HG02981 (cell line): Measurements from ENCODE around the gene LCNL1.

ENCODE experiments used
- ATAC-seq: cut with Tn5 transposase; IDR thresholded peaks from one replicate; pipeline ENCODE4 v1.9.1; 2021; ENCODE audit warnings: mild to moderate bottlenecking, moderate library complexity; ENCODE audit not compliant: unreplicated experiment

The LCNL1 gene

DNA sequence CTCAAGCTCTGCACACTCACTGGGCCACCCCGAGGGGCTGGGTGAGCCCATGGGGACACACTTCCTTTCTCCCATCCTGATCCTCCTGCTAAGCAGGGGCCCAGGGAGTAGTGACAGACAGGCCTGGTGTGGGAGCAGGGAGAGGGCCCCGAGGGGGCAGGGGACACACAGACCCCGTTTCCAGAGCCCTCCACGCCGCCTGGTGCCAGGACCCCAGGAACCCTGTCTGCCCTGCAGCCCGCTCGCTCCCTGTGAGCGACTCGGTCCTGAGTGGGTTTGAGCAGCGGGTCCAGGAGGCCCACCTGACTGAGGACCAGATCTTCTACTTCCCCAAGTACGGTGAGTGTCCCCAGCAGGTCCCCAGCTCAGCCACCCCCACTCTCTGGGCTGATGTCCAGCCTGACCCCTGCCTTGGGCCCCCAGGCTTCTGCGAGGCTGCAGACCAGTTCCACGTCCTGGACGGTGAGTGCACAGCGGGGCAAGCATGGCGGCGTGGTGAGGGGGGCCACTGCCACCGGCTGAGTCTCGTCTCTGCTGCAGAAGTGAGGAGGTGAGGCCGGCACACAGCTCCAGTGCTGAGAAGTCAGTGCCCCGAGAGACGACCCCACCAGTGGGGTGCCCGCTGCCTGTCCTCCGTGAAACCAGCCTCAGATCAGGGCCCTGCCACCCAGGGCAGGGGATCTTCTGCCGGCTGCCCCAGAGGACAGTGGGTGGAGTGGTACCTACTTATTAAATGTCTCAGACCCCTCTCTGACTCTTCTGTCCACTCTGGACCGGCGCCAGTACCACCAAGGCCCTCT lies 36.4 kb upstream of the LCNL1 start:
- ATAC-seq: no peak

DNA sequence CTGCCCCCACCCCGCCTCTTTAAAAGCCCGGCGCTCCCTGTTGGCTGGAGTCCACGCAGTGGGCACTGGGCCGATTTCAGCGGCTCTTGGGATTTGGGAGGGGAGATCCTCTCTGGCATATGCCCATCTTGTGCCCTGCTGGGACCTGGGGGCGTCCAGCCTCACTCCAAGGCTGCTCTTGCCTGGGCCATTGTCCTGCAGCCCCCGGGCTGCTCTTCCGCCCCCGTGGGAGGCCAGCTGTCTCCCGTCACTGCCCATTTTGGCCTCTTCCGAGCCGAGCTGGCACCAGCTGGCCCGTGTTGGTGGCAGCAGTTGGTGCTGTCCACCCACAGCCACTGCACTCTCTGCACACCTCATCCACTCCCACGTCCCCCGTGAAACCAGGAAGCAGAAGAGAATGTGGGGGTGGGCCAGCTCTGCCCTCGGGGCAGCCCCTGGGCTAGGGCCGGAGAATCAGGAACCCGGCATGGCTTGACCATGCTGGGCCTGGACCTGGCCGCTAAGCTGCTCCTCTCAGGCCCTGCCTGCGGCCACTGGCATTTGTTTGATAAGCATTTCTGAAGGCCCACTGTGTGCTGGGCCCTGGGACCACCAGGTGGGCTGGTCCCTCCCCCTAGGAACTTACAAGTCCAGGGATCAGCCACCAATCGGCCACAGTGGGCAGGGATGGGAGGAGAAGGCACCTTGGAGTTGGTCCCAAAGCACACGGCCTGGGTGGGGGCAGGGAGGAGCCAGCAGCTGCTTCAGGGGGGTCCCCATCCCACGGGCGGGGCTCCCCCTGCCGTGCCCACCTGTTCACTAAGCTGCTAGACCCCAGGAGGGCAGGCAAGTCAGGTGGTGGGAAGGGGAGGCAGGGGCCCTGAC lies 35.5 kb upstream of the LCNL1 start:
- ATAC-seq: no peak

DNA sequence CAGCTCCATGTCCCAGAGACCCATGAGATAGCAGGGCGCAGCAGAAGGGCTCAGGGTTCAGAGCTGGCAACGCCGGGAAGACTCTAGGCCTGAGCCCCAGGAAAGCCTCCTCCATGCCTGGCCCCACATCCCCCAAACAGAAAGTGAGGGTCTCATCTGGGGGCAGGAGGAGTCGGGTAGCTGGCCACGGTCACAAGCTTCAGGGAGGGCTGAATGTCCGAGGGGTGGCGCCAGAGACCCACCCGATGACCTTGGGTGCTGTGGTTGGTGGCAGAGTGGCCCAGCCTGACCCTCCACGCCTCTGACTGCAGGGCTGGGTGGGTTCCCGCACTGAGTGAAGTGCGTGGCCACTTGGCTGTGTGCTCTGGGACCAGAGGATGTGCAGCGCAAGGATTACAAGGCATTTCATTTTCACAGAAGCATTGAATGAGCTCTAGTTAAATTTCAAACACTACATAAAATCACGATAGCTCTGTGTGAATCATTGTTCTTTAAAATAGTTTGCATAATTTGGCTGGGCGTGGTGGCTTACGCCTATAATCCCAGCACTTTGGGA lies 34.8 kb upstream of the LCNL1 start:
- no peak for ATAC-seq

DNA sequence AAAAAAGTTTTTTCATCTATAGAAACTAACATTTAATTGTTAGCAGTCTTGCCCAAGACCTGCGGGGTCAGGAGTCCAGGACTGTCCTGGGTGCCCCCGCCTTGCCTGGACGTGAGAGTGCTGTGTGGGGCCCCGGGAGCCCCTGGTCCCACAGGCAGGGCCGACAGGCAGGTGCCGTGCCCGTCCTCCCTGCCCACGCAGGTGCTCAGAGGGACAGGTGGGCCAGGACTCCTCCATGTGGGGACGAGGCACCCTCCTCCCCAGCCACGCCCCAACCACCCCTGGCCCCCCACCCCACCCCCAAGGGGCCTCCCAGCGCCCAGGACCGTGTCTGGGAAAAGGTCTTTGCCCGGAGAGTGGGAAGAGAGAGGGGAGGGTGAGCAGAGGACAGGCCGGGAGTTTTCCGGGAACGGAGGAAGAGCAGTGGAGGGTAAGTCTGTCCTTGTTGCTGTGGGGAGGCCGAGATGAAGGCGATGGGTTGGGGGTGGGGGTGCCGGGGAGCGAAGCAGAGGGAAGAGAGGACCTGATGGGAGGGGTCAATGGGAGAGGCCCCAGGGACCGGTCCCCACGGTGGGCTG lies 33.5 kb upstream of the LCNL1 start:
- no peak for ATAC-seq

DNA sequence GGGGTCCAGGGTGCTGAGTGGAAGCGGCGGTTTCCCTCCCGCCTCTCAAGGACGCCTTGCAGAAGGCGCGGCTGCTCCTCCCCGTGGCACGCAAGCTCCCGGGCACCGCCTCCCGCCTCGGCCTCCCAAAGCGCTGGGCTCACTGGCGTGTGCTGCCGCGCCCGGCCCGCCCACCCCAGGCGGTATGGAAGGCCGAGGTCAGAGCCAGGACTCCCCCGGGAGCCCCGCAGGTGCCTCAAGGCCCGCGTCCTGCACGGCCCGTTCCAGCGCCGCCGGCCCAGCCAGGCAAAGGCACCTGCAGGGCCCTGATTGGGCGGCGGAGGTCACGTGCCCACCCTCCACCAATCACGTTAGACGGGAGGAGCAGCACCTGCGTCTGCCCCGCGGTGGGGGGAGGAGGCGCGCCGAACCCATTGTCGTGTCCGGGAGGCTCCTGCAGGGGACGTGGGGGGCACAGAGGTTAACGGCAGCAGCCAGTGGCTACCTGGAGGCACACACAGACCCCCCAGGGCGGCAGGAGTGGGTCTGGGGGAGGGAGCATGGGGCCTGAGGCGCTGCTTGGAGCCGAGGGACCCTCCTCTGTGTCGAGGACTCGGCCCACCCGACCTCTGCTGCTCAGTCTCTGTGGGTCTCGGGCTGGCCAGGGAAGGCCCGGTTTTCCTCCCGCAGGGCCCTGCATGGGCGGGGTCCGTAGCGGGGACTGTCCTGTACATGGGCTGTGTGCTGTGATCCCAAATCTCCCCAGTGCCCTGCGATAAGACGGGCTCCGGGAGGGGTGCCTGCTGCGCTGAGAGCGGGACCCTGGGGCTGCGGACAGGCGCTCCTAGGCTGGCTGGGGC lies 32.8 kb upstream of the LCNL1 start:
- peak; percentile 88 for ATAC-seq

DNA sequence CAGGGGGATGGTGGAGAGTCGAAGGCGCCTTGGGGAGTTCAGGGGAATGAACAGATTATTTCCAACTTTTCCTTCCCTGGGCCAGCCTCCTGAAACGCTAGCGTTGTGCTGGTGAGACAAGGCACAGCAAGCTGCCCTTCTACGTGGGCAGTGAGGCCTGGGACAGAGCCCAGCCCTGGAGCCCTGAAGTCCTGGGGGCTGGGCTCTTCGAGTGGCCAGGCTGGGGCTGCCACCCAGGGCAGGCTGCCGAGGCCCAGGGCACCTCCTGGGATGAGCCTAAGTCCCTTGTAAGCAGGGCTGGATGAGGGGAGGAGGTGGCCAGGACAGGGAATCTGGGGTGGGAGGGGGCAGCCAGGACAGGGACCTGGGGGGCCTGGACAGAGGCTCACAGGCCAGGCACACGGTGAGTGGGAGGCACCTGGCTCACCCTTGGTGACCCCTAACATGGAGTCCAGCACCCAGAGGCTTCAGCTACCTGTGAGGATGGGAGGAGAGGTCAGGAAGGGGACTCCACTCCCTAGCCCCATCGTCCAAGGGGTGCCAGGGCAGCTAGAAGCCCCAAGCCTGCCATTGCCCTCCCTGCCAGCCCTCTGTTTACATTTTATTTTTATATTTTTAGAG lies 32.0 kb upstream of the LCNL1 start:
- ATAC-seq: no peak

DNA sequence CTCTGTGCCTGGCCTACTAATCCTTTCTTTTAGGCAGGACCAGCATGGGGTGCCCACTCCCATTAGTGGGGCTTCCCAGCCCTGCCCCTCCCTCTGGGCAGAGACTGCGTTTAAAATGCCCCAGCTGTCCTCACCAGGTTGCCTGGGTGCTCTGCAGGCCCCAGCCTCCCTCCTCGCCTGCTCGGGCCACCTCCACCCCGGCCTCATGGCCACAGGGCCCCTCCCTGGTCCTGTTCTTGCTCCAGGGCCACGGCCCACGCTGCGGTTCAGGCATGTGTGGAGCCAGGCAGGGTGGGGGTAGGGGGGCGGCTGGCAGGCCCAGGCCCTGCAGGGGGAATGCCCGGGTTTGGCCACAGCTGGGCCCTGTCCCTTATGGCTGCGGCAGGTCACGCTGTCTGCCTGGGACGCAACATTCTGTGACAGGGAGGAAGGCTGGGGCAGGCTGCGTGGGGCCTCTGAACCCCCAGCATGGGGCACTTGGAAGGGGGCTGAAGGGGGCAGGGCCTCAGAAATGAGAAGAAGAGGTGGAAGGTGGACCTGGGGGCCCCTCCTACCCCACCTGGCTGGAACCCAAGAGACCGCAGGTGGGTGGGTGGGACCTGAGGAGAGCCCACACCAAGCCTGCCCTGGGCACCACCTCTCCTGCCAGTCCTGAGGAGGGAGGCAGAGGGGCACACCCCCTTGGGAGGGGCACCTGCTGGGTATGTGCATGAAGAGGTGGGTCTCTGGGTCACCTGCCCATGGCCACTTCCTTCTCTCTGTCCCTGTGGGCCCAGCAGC lies 31.1 kb upstream of the LCNL1 start, which contains the start of gene LCN12:
TSS of gene LCN12 (plus strand) at position 733 of the 780 bp plus-strand sequence. CDS start 55 bp downstream, outside the sequence.
- ATAC-seq: no peak

DNA sequence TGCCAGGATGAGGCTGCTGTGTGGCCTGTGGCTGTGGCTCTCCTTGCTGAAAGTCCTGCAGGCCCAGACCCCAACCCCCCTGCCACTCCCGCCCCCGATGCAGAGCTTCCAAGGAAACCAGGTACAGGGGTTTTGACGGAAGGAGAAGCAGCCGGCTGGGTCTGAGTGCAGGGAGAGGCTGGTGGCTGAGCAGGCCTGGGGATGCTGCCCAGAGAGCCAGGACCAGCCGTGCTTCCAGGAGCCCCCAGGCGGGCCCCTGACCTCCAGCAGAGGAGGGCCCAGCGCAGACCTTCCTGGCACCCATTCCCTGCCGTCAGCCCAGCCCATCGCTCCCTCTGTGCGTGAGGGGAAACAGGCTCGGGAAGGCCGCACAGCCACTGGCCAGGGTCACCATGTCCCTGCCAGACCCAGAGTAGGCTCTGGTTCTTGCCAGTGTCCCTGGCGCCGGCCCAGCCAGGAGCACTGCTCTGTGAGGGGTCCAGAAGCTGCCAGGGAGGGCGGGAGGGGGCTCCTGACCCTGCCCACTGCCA lies 30.4 kb upstream of the LCNL1 start:
- no peak for ATAC-seq

DNA sequence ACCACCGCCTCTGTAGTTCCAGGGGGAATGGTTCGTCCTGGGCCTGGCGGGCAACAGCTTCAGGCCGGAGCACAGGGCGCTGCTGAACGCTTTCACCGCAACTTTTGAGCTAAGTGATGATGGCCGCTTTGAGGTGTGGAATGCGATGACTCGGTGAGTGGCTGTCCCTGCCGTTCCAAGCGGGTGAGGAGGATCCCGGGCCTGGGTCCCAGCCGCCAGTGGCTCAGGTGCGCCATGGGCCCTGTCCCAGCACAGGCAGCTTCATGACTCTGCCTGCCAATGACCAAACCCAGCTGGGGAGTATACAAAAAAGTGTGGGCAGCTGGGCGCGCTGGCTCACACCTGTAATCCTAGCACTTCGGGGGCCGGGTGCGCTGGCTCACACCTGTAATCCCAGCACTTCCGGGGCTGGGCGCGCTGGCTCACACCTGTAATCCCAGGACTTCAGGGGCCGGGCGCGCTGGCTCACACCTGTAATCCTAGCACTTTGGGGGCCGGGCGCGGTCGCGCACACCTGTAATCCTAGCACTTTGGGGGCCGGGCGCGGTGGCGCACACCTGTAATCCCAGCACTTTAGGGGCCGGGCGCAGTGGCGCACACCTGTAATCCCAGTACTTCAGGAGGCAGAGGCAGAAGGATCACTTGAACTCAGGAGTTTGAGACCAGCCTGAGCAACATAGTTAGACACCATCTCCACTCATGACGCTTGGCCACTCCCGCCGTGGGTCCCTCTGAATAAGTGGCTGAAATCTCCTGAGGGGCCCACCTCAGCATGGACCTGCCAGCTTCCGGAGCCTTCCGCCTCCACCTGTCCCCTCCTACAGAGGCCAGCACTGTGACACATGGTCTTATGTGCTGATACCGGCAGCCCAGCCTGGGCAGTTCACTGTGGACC lies 29.7 kb upstream of the LCNL1 start:
- ATAC-seq: no peak

DNA sequence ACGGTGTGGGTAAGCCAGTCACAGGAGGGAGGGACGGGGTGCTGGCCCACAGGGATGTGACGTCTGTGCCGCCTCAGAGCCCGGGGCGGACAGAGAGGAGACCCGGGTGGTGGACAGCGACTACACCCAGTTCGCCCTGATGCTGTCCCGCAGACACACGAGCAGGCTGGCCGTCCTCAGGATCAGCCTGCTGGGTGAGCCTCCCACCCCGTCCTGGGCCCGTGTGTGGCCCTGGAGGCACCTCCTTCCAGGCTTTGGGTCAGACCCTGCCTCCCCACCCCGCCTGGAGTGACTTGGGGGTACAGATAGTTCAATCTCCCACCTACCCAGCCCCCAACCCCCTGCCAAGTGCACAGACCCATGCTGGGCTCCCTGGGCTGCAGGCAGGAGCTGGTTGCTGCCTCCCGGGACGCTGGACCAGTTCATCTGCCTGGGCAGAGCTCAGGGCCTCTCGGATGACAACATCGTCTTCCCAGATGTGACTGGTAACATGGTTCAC lies 29.0 kb upstream of the LCNL1 start:
- no peak for ATAC-seq

DNA sequence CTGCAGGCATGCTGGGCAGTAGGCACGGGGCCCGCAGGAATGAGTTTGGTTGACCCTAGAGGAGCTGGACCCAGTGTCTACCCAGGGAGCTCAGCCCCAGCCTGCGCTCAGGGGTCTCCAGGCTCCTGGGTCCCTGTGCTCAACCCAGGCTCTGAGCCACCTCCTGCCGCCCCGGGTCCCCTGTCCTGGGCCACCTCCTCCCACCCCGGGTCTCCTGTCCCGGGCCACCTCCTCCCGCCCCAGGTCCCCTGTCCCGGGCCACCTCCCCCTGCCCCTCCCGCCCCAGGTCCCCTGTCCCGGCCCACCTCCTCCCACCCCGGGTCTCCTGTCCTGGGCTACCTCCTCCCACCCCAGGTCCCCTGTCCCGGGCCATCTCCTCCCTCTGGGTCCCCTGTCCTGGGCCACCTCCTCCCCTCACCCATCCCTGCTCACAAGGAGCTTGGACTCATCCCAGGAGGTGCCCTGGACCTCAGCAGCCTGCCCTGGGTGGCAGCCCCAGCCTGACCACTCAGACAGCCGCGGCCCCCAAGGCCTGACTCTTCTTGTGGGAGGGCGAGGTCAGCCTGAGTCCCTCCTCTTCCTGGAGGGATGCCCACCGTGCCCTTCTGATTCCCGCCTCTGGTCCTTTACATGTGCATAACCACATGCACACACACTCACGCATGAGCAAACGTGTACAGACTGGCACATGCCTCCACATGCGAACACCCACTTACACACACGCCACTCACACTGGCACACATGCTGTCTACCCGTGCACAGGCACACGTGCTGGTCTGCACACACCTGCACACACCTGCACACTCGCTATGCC lies 28.3 kb upstream of the LCNL1 start:
- no peak for ATAC-seq

DNA sequence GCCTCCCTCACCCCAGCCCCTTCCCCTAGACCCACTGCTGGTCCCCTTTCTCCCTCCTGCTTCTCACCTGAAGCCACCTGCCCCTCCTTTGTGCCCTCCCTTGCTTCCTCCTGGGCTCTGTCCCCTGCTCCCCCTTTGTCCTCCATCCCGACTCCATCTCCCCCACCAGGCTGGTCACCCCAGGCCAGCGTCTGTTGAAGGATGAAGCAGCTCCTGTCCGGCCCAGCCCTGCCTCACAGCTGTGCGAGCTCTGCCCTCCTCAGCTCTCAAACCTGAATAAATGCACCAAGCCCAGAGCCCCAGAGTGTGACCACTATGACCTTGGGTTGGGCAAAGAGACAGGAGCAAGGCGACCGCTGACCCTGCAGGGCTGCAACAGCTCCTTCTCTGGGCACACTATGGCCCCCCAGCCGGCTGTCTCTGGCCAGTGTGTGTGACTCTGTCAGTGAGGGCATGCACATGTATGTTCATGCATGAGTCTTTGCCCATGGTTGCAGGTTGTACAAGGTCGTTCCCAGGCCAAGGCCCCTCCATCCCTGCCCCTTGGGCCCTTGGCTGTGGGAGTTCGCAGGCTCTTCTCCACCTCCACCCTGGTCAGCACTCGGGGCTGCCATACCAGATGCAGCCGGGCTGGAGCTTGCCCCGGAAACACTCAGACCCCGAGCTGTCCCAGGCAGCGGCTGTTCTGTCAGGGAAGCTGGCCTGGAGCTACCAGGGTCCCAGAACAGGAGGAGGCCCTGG lies 27.4 kb upstream of the LCNL1 start:
- no peak for ATAC-seq

DNA sequence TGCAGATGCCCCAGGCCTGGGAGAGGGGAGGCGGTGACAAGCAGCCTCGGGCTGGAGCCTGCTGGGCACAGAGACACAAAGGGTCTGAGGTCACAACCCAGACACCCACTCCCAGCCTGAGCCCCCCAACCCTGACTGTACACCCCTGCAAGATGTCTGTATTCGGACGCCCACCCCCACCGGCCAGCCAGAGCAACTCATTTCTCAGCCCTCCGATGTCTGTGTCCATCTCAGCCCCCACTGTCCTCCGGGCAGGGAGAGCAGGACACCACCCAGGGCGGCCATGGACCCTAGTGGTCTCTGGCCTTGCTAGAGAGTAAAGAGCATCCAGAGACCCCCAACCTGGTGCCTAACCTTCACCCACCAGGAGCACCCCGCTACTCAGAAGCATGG lies 26.9 kb upstream of the LCNL1 start:
- ATAC-seq: no peak

DNA sequence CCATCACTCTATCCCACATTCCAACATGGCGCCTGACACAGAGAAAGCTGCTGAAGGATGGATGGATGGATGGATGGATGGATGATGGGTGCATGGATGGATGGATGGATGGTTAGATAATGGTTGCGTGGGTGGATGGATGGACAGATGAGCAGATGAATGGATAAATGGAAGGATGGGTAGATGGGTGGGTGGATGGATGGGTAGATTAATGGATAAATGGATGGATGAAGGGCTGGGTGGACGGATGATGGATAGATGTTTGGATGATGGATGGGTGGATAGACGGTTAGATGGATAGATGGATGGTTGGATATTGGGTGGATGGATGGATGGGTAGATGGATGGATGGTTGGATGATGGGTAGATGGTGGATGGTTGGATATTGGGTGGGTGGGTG lies 26.2 kb upstream of the LCNL1 start:
- ATAC-seq: no peak

DNA sequence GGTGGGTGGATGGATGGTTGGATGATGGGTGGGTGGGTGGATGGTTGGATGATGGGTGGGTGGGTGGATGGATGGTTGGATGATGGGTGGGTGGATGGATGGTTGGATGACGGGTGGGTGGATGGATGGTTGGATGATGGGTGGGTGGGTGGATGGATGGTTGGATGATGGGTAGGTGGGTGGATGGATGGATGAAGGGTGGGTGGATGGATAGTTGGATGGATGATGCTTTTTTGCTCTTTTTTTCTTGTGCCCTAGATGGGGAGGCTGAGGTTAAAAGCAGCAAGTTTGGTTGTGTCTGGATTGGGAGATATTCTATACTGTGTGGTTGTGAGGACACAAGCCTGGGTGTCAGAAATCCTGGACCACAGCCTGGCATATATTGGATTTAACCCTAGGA lies 25.3 kb upstream of the LCNL1 start:
- ATAC-seq: no peak

DNA sequence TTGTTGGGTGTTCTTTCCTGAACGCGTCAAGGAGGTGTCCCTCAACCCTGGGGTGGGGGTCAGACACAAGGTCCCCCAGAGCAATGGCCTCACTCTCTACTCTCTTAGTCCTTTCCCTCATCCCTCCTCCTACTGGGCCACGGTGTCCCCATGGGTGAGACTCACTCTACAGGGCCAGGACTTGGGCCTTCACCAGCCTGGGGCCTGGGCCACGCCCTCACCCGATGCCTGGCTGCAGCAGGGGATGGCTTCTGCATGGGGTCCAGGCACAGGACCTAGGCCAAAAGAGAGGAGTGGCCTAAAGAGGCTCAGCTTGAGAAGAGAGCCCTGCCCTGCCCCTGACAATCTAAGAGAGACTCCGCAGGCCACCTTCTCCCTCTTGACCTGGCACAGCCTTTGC lies 24.9 kb upstream of the LCNL1 start:
- no peak for ATAC-seq
